ENCODE data around the gene BRD2. TPM values are rescaled to one million over a fixed set of nuclear protein-coding genes. Genes with fewer than 3 reads are reported as not detected.

BRD2 gene
- total and polyA plus RNA-seq, 9 of the 15 experiments (the other 6 are each of a cell fraction or from before 2014, with no cell fraction given), result 19.0 to 252 (median 181) TPM

- intact Hi-C loops (cut with micrococcal nuclease) (no loop called here), in situ Hi-C loops (cut with MboI) (no loop called here)
- TF ChIP-seq ATF3 (IDR thresholded peaks at IDR 0.05) (no peak), ATF3 (CRISPR knock-in tag; conservative IDR thresholded peaks at IDR 0.05) (no peak), PHB (CRISPR knock-in tag; IDR thresholded peaks at IDR 0.05) (no peak), CC2D1A (IDR thresholded peaks at IDR 0.05) (no peak), ZNF24 (IDR thresholded peaks at IDR 0.05) (no peak), GABPB2 (CRISPR knock-in tag; conservative IDR thresholded peaks at IDR 0.05) (no peak), PURB (CRISPR knock-in tag; IDR thresholded peaks at IDR 0.05; ENCODE audit: low read depth) (no peak), GATAD2A (IDR thresholded peaks at IDR 0.05) (no peak), MBD1 (CRISPR knock-in tag; IDR thresholded peaks at IDR 0.05) (no peak), PTRF (tag; IDR thresholded peaks at IDR 0.05) (no peak), MAFK (IDR thresholded peaks at IDR 0.05; ENCODE audit: low read length) (no peak)
- H3K9ac ChIP-seq (ENCODE audit: insufficient read depth in 1 of 2, low read depth in 2 of 2, low read length in 2 of 2), result no peak overlapping the region; a peak in 1 of 4 replicates
- H3K36me3 ChIP-seq (ENCODE audit: control insufficient read depth, insufficient read depth, low read length), result peaks cover 93% of the 10 kb centered on the region
- H3K4me3 ChIP-seq, result peak overlapping the region; percentile 70; the same call in 1 of the 2 replicates
- FAIRE-seq (no peak), DNase-seq (ENCODE audit: extremely low read depth in 1 of 4, low spot score in 3 of 4) (no peak), ATAC-seq (no peak)
- H3K79me2 ChIP-seq (ENCODE audit: control insufficient read depth, insufficient read depth, low read length), result peaks cover 78% of the 10 kb centered on the region
- no peak overlapping the region for H3K27ac ChIP-seq (ENCODE audit: extremely low read depth, low read depth, low read length)
- H3K9me3 ChIP-seq (replicated peaks; ENCODE audit: control insufficient read depth, insufficient read depth, low read depth, low read length), result no peaks in the 10 kb centered on the region
- H3K4me1 ChIP-seq (replicated peaks in 1 of 2; ENCODE audit: control insufficient read depth in 2 of 2, insufficient read depth in 2 of 2, low read length in 2 of 2), result peaks cover 14% of the 10 kb centered on the region in 2 experiments; a peak in 4 of 5 replicates
- 78% methylated on average over 2 of the region's 2 CpGs for WGBS (ENCODE audit: insufficient coverage, low coverage, missing lambda C conversion rate)
- no peaks in the 10 kb centered on the region for H3K27me3 ChIP-seq (ENCODE audit: control insufficient read depth in 2 of 2, insufficient read depth in 2 of 2, low read length in 2 of 2)
- ChIA-PET CTCF (ENCODE audit: low intra/inter-chr PET ratio) (no interaction called here), POLR2A (interaction anchor here (0.9 to 13.4 kb wide), 6 partner anchors 9 to 148 kb away, joined by 3 to 384 read pairs (median 64); partner anchors contain the start of genes HLA-DMA and TAP2)
- peaks cover 22% of the 10 kb centered on the region for H3K9me1 ChIP-seq (ENCODE audit: control insufficient read depth, insufficient read depth, low read length)
- no peak overlapping the region for H2AFZ ChIP-seq (ENCODE audit: low read depth, low read length)
- H3K4me2 ChIP-seq (ENCODE audit: insufficient read depth, low read length), result peak overlapping the region; percentile 10; the same call in 1 of the 2 replicates
- H4K20me1 ChIP-seq (replicated peaks; ENCODE audit: control insufficient read depth, insufficient read depth, low read length), result peaks cover 76% of the 10 kb centered on the region
- no TSS peak for BruUV-seq (replicated peaks)
Measured at GRCh38 chr6:32975886-32976285, 7.5 kb downstream of the BRD2 start.

All from K562 (cell line).